Fibroblast of gingiva (primary cell): Measurements from ENCODE around the gene ENTREP3.
"Not testable (repeated sequence)": the region's sequence is repeated elsewhere in the genome, so short reads cannot be mapped to it uniquely, and the experiment has no call there.

Experiments
- DNase-seq: peaks from one replicate; pipeline ENCODE4 v3.0.0-alpha.2; 2011; ENCODE audit warnings: low read depth

Gene ENTREP3

DNA sequence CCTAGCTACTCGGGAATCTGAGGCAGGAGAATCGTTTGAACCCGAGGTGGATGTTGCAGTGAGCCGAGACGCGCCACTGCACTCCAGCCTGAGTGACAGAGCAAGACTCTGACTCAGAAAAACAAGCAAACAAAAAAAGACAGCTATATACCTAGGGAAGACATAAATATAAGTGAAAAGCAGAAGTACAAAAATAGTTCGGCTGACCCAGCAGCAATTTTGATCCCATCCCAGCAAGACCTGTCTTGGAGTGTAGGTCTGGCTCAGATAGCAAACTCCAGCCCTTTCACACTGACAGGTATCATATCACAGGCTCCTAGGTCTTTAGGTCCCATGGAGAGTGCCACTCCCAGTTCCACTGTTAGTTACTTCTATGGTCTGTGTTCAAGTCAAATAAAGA, 32.2 kb downstream of the ENTREP3 start:
- no peak for DNase-seq

DNA sequence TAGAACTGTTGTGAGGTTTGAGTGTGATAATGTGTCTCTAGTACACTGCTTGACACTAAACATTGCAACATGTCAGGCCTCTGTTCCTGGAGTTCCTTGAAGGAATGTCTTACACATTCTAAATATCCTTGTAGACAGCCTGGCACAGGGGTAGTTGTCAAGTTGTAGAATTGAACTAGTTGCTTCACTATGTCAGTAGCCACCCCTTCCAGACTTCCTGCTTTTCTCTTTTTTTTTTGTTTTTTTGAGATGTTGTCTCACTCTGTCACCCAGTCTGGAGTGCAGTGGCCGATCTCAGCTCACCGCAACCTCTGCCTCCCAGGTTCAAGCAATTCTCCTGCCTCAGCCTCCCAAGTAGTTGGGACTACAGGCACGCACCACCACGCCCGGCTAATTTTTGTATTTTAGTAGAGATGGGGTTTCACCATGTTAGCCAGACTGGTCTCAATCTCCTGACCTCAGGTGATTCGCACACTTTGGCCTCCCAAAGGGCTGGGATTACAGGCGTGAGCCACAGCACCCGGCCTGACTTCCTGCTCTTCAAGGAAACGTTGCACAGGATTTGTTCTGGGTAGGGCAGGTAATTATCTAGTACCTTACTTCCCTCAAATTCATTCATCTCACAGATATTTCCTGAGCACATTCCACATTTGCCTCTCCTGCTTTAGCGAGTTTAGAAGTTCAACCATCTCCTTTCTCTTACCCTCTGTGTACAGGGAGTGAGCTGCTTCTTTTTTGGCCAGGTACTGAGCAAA, 34.9 kb downstream of the ENTREP3 start:
- DNase-seq = not testable (repeated sequence)

DNA sequence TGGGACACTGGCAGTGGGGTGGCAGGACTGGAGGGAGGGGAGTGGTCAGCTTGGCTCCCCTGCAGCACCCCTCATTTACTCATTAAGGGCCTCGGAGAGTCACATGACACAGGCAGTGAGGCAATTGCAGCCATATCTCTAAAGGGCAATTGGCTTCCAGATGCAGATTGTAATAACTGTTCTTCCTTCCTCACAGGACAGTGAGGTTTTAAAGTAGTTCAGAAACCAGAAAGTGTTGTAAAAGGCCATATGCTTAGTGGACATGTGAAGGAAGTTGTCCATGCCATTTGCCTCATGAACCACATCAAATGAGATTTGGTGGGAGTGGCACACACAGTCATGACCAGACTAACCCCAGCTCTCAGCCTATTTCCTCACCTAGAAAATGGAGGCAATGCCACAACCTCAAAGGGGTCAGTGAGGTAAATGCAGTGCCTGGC, 35.7 kb downstream of the ENTREP3 start:
- DNase-seq = no peak

DNA sequence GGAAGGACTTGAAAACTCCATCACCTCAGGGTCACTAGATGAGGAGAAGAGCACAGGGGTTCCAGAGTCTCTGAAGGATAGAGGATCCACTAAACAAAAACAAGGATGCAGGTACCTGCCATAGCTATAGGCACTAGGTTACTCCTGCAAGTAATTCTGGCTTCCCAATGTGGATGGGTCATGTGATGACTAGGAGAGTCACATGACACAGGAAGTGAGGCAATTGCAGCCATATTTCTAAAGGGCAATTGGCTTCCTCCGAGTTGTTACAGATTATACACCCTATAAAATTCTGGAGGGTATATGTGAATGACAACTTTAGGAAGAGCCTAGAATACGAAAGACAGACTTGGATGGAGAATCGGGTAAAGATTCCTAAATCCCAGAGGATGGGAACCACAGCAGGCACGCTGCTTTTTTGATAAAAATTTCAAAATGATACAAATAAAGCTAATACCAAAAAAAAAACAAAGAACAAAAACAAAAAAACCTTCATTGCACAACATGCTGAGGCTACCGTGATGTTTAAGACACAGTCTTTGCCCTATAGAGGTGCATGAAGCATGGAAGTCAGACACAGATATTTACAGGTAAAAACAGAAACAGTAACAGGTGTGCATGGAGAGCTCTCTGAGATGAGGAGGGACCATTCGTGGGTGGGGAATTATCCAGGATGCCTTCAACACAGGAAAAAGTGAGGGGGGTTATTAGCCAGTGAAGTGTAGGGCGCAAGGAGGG, 36.3 kb downstream of the ENTREP3 start:
- DNase-seq = peak; percentile 54

DNA sequence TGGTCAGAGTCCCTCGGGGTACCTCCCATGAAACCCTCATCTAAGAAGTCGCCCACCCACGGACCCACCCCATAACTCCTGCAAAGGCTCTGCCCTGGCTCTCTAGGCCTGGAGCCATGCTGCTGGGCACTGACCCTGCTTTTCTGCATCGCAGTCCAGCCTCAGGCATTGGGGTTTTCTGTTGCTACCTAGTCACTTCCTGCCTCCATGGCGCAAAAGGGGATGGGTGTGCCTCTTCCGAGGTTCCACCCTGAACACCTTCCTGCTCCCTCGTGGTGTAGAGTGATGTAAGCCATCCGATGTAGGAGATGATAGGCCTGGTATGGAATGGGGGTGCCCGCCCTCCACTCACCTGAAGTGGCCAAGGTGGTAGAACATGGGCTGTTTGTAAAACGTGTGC, 40.6 kb downstream of the ENTREP3 start:
- not testable (repeated sequence) for DNase-seq

DNA sequence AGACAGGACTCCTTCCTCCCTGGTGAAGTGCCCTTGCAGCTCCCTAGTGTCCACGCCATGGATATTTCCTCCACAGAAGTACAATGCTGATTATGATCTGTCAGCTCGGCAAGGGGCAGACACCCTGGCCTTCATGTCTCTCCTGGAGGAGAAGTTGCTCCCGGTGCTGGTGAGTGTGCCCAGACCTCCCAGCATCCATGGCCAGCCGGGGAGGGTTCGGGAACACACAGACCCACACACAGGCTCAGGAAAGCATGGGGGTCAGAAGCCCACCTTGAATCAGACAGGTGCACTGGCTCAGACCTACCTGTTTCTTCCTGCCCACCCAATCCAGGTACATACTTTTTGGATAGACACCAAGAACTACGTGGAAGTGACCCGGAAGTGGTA, 43.2 kb downstream of the ENTREP3 start:
- DNase-seq = not testable (repeated sequence)

DNA sequence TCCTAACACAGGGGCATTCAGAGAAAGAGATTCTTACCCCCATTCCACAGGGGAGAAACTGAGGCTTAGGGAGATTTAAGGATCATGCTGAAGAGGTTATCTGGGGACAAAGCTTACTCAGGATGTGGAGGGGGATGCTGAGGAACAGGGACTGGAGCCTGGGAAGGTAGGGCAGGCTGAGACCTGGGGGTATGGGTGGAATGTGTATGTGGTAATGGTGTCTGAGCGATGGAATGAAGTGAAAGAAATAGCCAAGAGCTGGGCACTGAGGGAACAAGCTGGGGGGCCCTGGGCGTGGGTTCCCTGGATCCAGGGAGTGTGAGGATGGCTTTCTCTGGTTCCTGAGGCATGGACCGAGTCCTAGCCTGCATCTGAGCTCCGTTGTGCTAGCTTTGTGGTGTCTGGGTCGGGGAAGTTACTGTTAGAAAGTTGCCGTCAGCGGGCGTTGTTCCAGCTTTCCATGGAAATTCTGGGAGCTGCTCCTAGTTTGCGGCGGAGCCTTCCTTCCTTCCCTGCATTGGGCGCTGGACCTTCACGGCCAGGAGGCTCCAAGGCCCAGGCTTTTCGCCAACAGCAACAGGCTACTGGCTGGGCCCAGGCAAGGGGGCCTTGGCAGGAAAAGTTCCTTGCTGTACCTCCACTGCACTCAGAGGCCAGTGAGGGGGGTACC, 43.8 kb downstream of the ENTREP3 start:
- DNase-seq = not testable (repeated sequence)

DNA sequence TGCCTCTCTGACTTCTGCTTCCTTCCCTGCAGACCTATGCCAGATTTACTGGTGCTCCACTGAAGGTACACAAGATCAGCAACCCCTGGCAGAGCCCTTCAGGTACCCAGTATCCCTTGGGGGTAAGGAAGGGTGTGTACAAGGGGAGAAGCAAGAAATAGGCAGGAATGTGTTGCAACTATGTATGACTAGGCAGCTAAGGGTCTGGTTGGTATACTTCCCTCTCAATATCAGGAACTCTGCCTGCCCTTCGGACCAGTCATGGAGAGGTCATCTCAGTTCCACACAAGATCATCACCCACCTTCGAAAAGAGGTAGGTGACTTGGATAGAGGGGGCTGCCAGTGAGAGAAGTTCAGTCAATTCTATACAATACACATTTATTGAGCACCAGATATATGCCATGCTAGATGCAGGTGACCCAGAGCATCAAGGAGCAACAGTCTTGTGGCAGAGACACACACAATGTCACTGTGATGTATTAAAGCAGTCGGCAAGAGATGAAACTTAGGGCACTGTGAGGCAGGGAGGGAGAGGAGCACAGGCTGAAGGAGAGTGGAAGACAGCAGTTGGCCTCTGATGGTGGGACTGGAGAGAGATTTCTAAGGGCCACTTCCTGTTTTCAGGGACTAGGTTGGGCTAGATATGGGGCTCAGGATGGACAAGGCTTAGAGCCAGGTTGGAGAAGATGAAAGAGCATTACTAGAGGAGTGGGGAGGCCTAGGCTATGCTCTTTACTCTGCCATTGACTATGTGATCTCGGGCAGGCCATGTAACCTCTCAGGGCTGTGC, 44.8 kb downstream of the ENTREP3 start:
- no peak for DNase-seq

DNA sequence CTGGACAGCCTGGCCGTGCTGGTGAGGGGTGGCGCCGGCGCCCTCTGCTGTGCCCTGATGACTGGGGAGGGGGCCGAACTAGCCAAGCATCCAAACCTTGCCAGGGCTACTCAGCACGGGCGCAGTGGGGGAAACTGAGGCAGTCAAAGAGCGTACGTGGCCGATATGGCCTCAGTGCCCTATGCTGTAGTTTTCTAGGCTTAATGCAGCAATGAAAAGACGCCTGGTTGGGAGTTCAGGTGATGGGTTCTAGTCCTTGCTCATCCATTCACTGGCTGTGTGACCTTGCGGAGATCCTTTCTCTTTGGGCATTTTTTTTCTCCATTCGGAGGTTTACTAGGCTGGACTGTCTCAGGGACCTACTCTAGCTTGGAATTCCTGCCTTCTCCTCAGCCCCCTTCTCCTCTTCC, 46.0 kb downstream of the ENTREP3 start:
- no peak for DNase-seq

DNA sequence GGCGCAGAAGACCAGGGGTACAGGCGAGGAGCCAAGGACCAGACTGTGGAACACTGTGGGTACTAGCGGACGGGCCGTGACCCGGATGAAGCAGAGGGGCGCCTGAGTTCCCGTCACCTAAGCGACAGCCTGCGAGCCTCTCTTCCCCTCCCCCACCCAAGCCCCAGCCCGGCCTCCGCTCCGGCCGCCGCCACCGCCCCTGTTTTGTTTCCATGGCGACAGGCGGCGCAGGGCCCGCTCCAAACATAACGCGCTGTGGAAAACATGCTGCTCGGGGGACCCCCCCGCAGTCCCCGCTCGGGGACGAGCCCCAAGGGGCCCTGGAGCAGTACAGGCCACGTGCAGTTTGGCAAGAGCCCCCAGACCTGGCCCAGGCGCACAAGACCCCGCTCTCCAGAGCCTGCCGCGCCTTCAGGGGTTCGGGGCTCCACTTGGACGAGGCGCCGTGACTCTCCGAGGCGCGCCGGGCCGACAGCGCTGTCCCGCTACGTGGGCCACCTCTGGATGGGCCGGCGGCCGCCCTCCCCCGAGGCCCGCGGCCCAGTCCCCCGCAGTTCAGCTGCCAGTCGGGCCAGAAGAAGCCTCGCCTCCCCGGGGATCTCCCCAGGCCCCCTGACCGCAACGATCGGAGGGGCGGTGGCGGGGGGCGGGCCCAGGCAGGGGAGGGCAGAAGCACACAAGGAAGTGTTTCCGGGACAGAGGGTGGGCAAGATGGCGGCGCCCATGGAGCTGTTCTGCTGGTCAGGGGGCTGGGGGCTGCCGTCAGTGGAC, 46.6 kb downstream of the ENTREP3 start, which contains the start of gene MTX1:
TSS of gene MTX1 (plus strand) at position 155 of the 771 bp plus-strand sequence. CDS start at position 265, 110 bp downstream.
- peak; percentile 93 for DNase-seq

DNA sequence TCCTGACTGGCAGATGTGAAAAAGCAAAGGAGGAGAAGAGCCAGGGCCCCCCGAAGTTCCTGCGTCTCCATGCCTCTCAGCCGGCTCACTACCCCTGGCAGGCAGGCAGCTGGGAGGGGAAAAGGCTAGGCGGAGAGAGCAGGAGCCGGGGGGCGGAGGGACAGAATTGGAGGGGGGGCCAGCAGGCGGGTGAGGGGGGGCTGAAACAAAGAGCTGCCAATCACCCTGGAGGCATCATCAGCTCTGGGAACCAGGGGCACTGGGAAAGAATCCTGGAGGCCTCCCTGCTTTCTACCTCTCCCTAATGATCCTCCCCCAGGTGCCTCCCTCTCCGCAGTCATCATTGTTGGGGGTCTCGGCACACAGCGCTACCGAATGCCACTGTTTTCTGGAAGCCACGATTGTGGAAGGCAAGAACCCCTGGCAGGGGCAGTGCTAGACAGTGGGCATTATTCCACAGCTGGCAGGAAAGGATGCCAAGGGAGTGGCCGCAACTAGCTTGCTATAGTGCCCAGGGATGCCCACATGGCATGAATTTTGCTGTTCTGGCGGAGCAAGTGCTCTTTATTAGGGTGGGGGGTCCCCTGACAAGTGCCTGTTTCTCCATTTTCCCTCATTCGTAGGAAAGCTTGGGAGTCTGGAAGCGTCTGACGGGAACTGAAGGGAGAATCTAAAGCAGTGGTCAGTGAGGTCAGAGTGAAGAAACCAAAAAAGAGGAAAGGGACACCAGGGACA, 47.3 kb downstream of the ENTREP3 start, which contains the start of gene THBS3:
TSS of gene THBS3 (minus strand) at position 92 of the 735 bp plus-strand sequence. CDS start at position 71, 21 bp downstream.
- peak; percentile 50 for DNase-seq

DNA sequence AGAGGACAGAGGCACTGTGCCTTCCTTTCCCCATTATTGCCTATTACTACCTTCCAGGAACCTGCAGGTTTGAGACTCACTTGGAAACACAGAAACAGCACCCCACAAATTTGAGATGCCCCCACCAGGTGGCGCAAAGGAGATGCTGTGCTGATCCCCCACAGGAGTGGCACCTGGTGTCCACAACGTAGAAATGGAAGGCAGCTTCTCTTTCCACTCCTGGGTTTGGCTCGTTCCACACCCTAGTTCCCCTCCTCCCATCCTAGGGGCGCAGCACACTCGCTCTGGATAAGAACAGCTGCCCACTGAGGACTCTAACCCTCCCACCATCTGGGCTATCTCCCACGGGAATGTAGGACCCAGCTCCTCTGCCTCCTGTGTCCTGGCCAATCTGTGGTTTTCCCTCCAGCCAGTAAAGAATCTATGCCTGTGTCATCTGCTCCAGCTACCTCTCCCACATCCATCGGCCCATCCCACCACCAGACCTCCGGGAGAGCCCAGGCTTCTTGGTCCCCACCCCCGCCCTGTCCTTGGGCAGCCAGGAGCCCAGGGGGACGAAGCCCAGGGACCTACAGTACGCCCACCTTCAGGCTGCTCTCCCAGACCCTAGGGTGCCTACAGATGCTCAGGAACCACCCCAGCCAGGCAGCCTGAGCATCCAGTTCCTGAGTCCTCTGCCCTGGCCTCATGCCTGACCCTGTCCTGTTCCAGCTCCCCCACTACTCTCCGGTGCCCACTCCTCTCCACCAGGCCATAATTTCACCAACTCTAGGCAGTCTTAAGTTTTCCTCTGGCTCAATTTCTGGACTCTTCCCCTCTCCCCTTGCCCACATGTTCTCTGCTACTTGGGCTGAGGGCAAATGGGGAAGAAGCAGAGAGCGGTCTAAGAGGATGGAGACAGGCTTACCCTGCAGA, 48.1 kb downstream of the ENTREP3 start:
- DNase-seq = peak; percentile 62

DNA sequence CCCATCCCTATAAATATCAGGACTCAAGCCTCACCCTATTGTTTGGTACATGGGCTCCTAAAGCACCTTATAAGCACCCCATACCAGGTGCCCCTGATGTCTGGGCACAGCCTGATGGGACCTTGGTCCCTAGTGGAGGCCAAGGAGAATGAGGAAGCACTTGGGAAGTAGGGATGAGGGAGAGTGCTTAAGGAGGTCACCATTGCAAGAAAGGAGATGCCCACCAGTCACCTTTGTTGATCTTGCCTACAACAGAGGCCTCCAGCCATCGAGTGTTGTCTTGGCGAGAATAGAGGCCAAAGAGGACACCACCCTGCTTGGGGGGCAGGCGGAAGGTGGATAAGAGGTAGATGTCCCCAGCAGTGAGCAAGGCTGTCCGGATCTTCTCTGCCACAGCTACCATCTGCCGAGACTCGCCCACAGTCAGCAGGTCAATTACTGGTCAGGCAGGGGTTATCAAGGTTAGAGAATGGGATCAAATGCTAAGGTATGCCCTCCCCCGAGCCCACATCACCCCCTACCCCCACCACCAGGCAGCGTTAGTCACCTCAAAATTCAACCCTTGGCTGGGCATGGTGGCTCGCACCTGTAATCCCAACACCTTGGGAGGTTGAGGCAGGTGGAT, 49.2 kb downstream of the ENTREP3 start:
- DNase-seq = no peak

DNA sequence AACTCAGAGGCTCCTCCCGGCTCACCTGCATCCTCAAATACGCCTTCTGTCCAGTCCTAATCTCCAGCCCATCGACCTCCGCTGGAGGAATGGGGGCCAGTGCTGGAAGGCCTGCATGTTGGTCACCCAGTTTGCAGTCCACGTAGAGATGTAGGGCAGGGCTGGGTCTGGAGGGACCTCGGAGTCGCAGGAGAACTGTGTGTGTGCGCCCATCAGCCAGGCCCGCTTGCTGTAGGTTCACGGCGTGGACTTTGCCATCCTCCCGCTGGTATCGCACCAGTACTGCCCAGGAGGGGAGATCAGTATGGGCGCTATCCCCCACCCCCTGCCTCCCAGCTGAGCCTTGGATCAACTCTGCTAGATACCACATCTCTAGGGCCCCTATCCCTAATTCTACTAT, 50.2 kb downstream of the ENTREP3 start:
- no peak for DNase-seq

DNA sequence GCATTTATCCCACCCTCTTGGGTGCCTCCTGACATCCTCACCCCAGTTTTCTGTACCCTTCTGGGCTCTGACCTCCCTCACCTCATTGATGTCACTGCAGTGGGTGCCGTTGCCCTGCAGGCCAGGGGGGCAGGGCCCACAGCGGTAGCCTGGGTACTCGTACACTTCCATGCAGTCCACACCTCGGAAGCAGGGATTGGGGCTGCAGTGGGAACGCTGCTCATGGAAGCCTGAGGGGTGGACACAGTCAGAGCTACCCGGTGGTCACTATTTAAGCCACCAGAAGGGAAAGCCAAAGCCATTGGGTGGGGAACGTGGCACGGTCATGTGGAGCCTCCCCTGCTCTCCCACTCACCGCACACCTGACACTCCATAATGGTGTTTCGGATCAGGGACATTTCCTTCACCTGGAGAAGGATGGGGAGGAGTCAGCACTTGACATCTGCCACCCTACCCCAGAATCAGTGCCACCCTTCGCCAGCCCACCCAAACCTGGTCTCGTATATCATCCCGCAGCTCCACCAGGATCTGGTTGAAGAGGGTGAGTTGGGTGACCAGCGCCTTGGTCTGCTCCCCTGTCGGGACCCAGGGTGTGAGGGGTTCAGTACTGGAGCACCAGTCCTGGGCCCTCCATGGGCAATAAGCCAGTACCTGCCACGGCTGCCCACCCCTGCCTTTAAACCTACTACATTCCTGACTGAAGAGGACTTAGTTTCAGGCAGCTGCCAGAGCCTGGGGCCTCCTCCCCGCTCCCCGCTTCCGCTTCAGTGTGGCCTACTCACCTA, 52.4 kb downstream of the ENTREP3 start:
- no peak for DNase-seq

DNA sequence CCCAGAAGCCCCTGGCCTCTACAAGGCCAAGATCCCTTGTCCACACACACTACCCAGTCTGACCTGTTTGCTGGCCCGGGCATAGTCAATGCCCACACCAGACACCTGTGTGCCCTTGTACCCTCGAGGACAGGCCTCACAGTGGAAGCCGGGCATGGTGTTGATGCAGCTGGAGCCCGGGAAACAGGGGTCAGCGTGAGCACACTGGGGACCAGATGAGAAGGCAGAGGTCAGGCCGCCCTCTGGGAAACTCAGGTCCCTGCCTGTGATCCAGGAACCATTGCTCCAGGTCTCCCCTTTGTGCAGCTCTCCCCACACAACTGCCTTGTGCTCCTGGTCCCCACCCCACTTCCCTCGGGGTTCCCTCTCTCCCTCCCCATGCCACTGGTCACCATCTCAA, 53.1 kb downstream of the ENTREP3 start:
- no peak for DNase-seq

DNA sequence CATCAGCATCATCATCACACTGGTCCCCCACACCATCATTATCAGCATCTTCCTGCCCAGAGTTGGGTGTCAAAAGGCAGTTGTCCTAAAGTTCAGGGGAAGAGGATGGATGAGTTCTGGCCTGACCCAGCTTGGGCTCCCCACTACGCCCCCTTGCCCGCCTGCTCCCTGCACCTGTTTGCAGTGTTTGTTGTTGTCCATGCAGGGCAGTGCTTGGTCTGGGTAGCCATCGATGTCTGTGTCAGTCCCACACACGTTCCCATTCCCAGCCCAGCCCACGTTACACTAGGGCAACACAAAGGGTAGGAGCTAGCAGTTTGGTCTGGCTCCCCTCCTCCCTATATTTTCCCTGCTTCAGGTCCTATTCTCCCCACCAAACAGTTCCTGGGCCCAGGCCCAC, 54.4 kb downstream of the ENTREP3 start:
- no peak for DNase-seq

DNA sequence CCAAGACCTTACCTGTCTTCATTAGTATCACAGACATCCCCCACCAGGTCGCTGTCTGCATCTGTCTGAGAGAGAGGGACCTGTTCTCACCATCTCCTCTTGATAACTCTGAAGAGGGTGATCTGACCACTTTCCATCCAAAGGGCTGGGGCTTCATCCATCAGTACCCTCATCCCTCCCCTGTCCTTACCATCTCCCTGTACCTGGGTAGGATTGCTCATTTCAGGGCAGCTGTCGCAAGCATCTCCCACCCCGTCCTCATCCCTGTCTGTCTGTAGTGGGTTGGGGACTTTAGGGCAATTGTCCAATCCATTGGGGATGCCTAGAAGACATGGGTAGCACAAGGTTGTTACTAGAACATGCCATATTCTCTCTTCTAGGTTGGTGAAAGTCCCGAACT, 55.5 kb downstream of the ENTREP3 start:
- no peak for DNase-seq
